IPS-NIHi7 (cell line): Measurements from ENCODE around the gene CCDC27.

Experiments used
- DNase-seq: peaks from one replicate; pipeline ENCODE4 v3.0.0; 2012; ENCODE audit warnings: mixed read lengths; ENCODE audit errors: extremely low spot score

CCDC27 gene

GRCh38 chr1:3717715-3718601, 34.3 kb upstream of the CCDC27 start:
- peak; percentile 94 for DNase-seq

- DNase-seq: no peak
Observed at GRCh38 chr1:3718764-3719163, 33.5 kb upstream of the CCDC27 start.

GRCh38 chr1:3721955-3722465, 30.2 kb upstream of the CCDC27 start:
- no peak for DNase-seq

GRCh38 chr1:3722846-3723245, 29.4 kb upstream of the CCDC27 start:
- no peak for DNase-seq

- peak; percentile 85 for DNase-seq
Observed at GRCh38 chr1:3724416-3725030, 27.7 kb upstream of the CCDC27 start.

GRCh38 chr1:3725366-3725765, 26.9 kb upstream of the CCDC27 start:
- no peak for DNase-seq

- DNase-seq: peak; percentile 86
Observed at GRCh38 chr1:3727042-3727824, 25.0 kb upstream of the CCDC27 start.

GRCh38 chr1:3727825-3728776, 24.1 kb upstream of the CCDC27 start:
- no peak for DNase-seq

- DNase-seq: no peak
Observed at GRCh38 chr1:3729594-3730542, 22.4 kb upstream of the CCDC27 start.

- DNase-seq: no peak
Observed at GRCh38 chr1:3730543-3731247, 21.6 kb upstream of the CCDC27 start.

- DNase-seq: no peak
Observed at GRCh38 chr1:3731583-3732433, 20.4 kb upstream of the CCDC27 start.

- peak; percentile 78 for DNase-seq
Observed at GRCh38 chr1:3732434-3733093, 19.7 kb upstream of the CCDC27 start.

GRCh38 chr1:3733094-3733882, 19.0 kb upstream of the CCDC27 start:
- no peak for DNase-seq

- no peak for DNase-seq
Observed at GRCh38 chr1:3733883-3734589, 18.2 kb upstream of the CCDC27 start.

GRCh38 chr1:3734602-3735001, 17.6 kb upstream of the CCDC27 start:
- no peak for DNase-seq

- DNase-seq: no peak
Observed at GRCh38 chr1:3735027-3735681, 17.1 kb upstream of the CCDC27 start.
